ENCODE measurements around the gene CACNA1G.

- no peak for TF ChIP-seq GATA2 (IDR thresholded peaks at IDR 0.05; ENCODE audit: low read depth, low read length)
- TF ChIP-seq GATA3 (IDR thresholded peaks at IDR 0.05; ENCODE audit: low read depth, low read length): no peak
These were observed 49.0 kb downstream of the CACNA1G start for GRCh38 chr17:50609380-50610074.

Data from SH-SY5Y (cell line).